HUES48 (cell line): ENCODE results near the gene PCDH1.
A peak's percentile ranks its signal among the peaks of the same experiment; 100 is the strongest.

ENCODE experiments used
- H3K27ac ChIP-seq: one replicate; pipeline ENCODE4 v1.7.0; 2013; ENCODE audit warnings: low read depth, low read length, inconsistent platforms
- H3K27me3 ChIP-seq: 2 replicates; pipeline ENCODE4 v1.6.1; 2013; ENCODE audit warnings: mild to moderate bottlenecking, low read length; ENCODE audit not compliant: control insufficient read depth, insufficient read depth
- H3K36me3 ChIP-seq: 2 replicates; pipeline ENCODE4 v1.6.1; 2013; ENCODE audit warnings: low read length; ENCODE audit not compliant: control insufficient read depth, insufficient read depth
- H3K4me1 ChIP-seq: 2 replicates; pipeline ENCODE4 v1.6.1; 2013; ENCODE audit warnings: mild to moderate bottlenecking, low read length; ENCODE audit not compliant: control insufficient read depth, insufficient read depth
- H3K4me3 ChIP-seq: 2 replicates; pipeline ENCODE4 v1.5.1; 2013; ENCODE audit warnings: mild to moderate bottlenecking, low read depth, low read length
- H3K9ac ChIP-seq: 2 replicates; pipeline ENCODE4 v1.6.1; 2013; ENCODE audit warnings: mild to moderate bottlenecking, low read depth, low read length, moderate library complexity
- H3K9me3 ChIP-seq: 2 replicates; pipeline ENCODE4 v1.6.1; 2013; ENCODE audit warnings: low read length; ENCODE audit not compliant: control insufficient read depth, insufficient read depth

The PCDH1 gene

DNA sequence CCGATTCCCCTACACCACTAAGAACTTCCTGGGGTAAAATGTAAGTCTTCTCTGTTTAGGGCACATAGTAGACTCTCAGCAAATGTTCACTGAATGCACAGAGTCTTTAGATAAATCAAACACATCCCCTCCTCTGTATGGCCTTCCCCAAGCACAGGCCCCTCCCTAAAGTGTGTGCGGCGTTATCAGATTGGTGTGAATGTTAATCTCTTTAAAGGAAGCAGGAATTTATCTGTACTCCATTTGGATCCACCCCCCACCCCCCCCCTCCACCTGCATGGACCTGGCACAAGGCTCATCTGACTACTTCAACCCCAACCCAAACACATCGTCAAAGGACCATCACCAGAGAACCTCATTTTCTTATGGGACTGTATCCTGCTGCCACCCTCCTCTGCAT lies 6.3 kb downstream of the PCDH1 start:
- 0 out of 2 replicates have a peak overlapping the region, but pooled peaks have one; percentile 30 for H3K4me3 ChIP-seq
- peak overlapping the region; percentile 96 for H3K27ac ChIP-seq
- peaks cover 48% of the 10 kb centered on the region for H3K4me1 ChIP-seq
- no peaks in the 10 kb centered on the region for H3K27me3 ChIP-seq
- peaks cover 29% of the 10 kb centered on the region for H3K36me3 ChIP-seq
- H3K9ac ChIP-seq, result no peak overlapping the region
- H3K9me3 ChIP-seq, result no peaks in the 10 kb centered on the region

DNA sequence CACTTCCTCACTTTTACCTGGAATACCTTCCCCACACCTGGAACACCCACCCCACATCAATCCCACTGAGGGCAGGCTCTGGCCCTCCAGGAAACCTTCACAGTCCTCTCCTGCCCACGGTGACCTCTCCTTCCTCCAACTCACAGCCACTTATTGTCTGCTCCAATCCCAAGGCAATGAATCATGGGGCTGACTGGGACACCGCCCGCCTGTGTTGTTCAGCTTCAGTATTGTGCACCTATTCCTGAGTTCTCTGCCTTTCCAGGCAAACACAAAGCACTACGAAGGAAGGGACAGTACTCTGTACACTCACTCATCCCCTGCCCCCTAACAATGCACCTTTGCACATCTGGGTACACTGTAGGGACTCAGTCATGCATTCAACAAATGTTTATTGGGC lies 7.3 kb downstream of the PCDH1 start:
- Histone ChIP-seq H3K36me3 (peaks cover 39% of the 10 kb centered on the region), H3K9me3 (no peaks in the 10 kb centered on the region), H3K9ac (no peak overlapping the region), H3K27ac (no peak overlapping the region), H3K4me3 (no peak overlapping the region), H3K4me1 (peaks cover 48% of the 10 kb centered on the region), H3K27me3 (no peaks in the 10 kb centered on the region)

DNA sequence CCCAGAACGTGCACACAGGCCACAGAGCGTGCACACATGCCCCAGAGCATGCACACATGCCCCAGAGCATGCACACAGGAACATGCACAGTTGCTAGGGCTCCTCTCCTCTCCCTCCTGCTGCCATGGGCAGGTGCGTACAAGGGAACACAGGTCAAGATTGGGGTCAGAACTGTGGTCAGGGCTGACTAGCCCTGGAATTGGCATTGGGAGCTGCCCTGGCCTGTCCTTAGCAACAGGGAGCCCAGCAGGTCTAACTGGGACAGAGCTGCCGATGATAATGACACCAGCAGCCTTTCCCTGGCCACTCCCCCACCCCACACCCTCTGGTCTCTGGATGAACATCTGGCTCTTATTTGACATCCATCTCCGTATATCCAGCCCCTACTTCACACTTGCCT lies 8.0 kb downstream of the PCDH1 start:
- no peak overlapping the region for H3K27ac ChIP-seq
- H3K9me3 ChIP-seq, result no peaks in the 10 kb centered on the region
- peaks cover 44% of the 10 kb centered on the region for H3K4me1 ChIP-seq
- no peak overlapping the region for H3K4me3 ChIP-seq
- H3K27me3 ChIP-seq, result no peaks in the 10 kb centered on the region
- peaks cover 46% of the 10 kb centered on the region for H3K36me3 ChIP-seq
- H3K9ac ChIP-seq, result no peak overlapping the region

DNA sequence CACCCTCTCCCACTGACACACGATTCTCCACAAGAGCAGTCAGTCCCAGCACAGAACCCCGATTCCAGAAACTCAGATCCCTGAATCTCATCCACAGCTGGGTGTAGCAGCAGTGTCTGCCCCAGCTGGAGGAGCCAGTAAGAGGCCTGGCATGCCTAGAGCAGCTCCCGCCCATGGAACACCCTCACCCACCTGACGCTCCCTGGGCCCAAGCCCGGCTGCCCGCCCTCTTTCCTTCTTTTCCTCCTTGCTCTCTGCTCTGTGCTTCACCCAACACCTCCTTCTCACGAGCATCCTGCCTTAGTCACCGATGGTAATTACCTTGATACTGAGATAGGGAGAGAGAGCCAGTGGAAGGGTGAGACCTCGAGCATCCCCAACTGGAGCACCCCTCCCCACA lies 8.7 kb downstream of the PCDH1 start:
- no peak overlapping the region for H3K9ac ChIP-seq
- H3K4me3 ChIP-seq, result no peak overlapping the region
- no peak overlapping the region for H3K27ac ChIP-seq
- H3K9me3 ChIP-seq, result no peaks in the 10 kb centered on the region
- peaks cover 53% of the 10 kb centered on the region for H3K36me3 ChIP-seq
- H3K27me3 ChIP-seq, result no peaks in the 10 kb centered on the region
- H3K4me1 ChIP-seq, result peaks cover 37% of the 10 kb centered on the region

DNA sequence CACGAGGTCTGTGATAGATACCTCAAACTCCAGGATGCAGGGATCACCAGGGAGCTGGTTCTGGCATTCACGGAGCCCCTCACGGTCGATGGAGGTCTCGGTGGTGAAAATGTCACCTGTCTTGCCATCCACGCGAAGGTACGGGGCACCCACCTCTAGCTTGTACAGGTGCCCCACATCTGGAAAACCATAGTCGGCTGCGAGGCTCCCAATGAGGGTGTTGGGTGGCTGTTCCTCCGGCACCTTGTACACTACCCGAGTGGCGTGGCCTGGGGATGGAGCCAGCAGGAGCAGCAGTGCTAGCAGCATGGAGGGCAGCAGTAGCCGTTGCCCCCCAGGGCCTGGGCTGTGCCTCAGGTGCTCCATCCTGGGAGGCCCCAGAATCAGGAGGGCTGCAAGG lies 9.2 kb downstream of the PCDH1 start:
- H3K36me3 ChIP-seq, result peaks cover 58% of the 10 kb centered on the region
- no peak overlapping the region for H3K27ac ChIP-seq
- H3K4me1 ChIP-seq, result peaks cover 32% of the 10 kb centered on the region
- no peaks in the 10 kb centered on the region for H3K27me3 ChIP-seq
- no peak overlapping the region for H3K9ac ChIP-seq
- no peak overlapping the region for H3K4me3 ChIP-seq
- H3K9me3 ChIP-seq, result no peaks in the 10 kb centered on the region

DNA sequence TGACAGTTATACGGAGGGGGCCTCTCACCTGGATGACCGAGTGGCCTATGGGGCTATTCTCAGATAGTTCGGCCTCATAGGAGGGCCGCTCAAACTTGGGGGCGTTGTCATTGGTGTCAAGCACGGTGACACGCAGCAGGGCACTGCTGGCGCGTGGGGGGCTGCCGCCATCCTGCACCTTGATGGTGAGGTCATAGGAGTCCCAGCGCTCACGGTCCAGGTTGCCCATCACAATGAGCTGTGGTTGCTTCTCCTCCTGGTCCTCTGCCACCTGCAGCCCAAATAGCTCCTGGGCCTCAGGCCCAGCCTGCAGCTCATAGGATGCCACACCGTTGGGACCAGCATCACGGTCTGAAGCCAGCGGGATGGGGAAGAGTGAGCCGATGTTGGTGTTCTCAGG lies 9.7 kb downstream of the PCDH1 start:
- Histone ChIP-seq H3K9me3 (no peaks in the 10 kb centered on the region), H3K4me1 (peaks cover 29% of the 10 kb centered on the region), H3K36me3 (peaks cover 63% of the 10 kb centered on the region), H3K9ac (no peak overlapping the region), H3K27me3 (no peaks in the 10 kb centered on the region), H3K27ac (no peak overlapping the region), H3K4me3 (no peak overlapping the region)

DNA sequence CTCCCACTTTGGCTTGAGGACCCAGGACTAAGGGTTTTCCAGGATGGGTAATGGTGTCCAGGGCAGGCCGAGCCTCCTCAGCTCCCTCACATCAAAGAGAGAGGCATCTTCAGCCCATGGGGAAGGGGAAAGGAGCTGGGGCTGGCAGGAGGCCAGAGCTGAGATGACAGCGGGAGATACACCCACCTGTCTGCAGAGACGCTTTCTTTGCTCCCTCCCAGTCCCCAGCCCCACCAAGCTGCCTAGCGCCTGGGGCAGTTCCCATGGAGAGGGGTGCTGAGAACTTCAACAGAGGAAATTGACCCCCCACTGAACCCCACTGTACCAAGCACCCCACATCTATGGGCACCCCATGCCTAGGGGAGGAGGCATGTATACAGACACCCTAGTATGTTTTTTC lies 10.6 kb downstream of the PCDH1 start:
- H3K36me3 ChIP-seq, result peaks cover 72% of the 10 kb centered on the region
- H3K4me1 ChIP-seq, result peaks cover 28% of the 10 kb centered on the region
- H3K4me3 ChIP-seq, result no peak overlapping the region
- no peak overlapping the region for H3K27ac ChIP-seq
- H3K27me3 ChIP-seq, result no peaks in the 10 kb centered on the region
- H3K9ac ChIP-seq, result no peak overlapping the region
- no peaks in the 10 kb centered on the region for H3K9me3 ChIP-seq

DNA sequence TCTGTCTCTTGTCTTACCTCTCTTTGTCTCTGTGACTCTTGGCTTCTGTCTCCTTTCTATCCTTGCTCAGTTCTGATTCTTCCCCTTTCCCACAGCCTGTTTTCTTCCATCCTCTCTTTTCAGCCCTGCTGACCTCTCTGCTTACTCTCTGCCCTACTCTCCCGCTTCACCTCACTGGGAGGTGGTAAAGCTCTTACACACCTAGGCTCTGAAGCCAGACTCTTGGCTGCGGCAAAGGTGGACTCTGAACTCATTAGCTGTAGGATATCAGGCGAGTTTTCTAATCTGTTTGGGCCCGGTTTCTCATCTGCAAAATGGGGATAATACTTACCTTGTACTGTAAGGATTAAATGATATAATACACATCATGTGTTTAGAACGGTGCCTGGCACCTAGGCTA lies 11.1 kb downstream of the PCDH1 start:
- Histone ChIP-seq H3K4me3 (no peak overlapping the region), H3K9me3 (no peaks in the 10 kb centered on the region), H3K27ac (no peak overlapping the region), H3K9ac (no peak overlapping the region), H3K4me1 (peaks cover 23% of the 10 kb centered on the region), H3K27me3 (no peaks in the 10 kb centered on the region), H3K36me3 (peaks cover 77% of the 10 kb centered on the region)

DNA sequence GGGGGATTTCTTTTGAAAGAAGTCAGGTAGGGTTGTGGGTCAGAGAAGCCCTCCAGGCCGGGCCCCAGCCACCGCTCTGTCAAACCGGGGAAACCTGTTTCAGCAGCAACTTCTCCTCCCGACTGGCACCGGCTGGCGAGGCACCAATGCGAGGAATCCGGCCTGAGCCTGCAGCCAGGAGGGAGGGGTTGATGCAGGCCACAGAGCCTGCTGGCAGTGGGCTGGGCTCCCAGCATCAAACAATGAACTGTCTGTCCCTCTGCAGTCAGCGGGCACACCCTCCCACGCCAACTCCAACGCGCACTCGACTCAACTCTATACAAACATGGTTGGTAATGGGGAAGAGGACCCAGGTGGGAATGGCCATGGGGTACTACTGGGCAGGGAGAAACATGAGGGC lies 12.1 kb downstream of the PCDH1 start:
- Histone ChIP-seq H3K4me1 (peaks cover 13% of the 10 kb centered on the region), H3K36me3 (peaks cover 75% of the 10 kb centered on the region), H3K27me3 (no peaks in the 10 kb centered on the region), H3K4me3 (no peak overlapping the region), H3K27ac (no peak overlapping the region), H3K9me3 (no peaks in the 10 kb centered on the region), H3K9ac (no peak overlapping the region)

DNA sequence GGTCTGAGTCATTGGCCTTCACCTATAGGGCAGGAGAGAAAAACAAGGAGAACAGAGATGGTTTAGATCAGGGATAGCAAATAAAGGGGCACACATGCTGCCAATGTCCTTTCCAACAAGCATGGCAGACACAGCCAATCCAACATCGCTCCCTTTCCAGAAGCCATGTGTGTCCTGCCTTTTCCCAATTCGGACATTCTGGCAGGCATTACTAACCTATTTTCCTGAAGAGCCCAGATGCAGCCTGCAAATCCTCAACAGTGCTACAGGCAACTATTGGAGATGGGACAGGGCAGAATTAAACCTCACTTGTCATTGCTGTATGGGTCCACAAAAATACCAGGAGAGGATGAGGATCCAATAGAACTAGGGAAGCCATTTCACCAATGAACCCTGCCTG lies 12.8 kb downstream of the PCDH1 start:
- Histone ChIP-seq H3K9me3 (no peaks in the 10 kb centered on the region), H3K27ac (no peak overlapping the region), H3K36me3 (peaks cover 75% of the 10 kb centered on the region), H3K27me3 (no peaks in the 10 kb centered on the region), H3K9ac (no peak overlapping the region), H3K4me1 (peaks cover 6% of the 10 kb centered on the region; the same call in 1 of the 2 replicates), H3K4me3 (no peak overlapping the region)

DNA sequence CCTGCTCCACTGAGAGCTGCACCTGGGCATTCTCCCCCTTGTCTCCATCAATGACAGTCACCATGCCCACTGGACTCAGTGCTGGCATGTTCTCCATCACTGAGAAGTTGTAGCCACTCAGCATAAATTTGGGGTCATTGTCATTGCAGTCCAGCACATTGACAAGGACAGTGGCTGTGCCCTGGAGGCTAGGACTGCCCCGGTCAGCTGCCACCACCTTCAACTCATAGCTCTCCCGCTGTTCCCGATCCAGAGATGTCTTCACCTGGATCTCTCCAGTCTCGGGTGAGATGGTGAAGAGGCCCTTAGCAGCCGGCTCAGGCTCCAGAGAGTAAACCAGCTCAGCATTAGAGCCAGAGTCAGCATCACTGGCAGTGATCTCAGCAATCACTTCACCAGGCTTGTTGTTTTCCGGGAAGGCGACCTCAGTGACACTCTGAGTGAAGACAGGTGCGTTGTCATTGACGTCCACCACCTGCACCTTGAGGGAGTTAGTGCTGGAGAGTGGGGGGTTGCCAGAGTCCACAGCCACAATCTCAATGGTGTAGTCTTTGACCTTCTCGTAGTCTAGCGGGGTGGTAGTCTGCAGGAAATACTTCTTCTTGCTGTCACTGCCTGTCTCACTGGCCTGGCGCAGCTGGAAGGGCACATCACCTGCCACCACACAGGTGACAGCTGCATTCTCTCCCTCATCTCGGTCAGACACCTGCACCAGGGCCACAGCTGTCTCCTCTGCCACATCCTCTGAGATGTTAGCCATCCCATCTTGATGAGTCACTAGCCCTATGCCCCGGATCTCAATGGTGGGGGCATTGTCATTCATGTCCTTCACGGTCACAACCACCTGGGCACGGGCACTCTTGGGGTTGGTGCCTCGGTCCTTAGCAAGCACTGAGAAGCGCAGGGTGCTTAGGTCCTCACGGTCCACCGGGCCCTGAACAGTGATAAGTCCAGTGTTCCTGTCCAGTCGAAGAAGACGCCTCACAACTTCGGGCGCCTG lies 13.5 kb downstream of the PCDH1 start:
- no peak overlapping the region for H3K9ac ChIP-seq
- H3K4me3 ChIP-seq, result no peak overlapping the region
- no peaks in the 10 kb centered on the region for H3K9me3 ChIP-seq
- no peak overlapping the region for H3K27ac ChIP-seq
- H3K27me3 ChIP-seq, result no peaks in the 10 kb centered on the region
- H3K36me3 ChIP-seq, result peaks cover 75% of the 10 kb centered on the region
- 0 out of 2 replicates have a peak, but pooled peaks cover under 1% of the 10 kb centered on the region for H3K4me1 ChIP-seq
